Measurements from ENCODE around the gene ADORA3. TPM values are rescaled to one million over a fixed set of nuclear protein-coding genes. Genes with fewer than 3 reads are reported as not detected.
A peak's percentile ranks its signal among the peaks of the same experiment; 100 is the strongest.

ADORA3 gene
- total and polyA plus RNA-seq, 12 donors: 2.3 to 51.0 (median 18.7) TPM

- DNase-seq: no peak
- Histone ChIP-seq H3K4me1 (replicated peaks in 1 of 2) (no peaks in the 10 kb centered on the region), H3K4me3 (no peak overlapping the region), H3K36me3 (replicated peaks in 1 of 2) (no peaks in the 10 kb centered on the region), H3K9me3 (replicated peaks in 1 of 3) (no peaks in the 10 kb centered on the region), H3K27me3 (no peaks in the 10 kb centered on the region), H3K27ac (no peak overlapping the region)
- intact Hi-C loops (cut with DNase I): no loop called here
- no peak for TF ChIP-seq CTCF (IDR thresholded peaks at IDR 0.05)
- TF ChIP-seq POLR2A (IDR thresholded peaks at IDR 0.05): no peak
- 79 to 83% (median 82%) methylated on average over 4 to 6 of the region's 6 CpGs for WGBS, 4 donors
These were observed 35.1 kb upstream of the ADORA3 start for GRCh38 chr1:111538343-111539025.

- WGBS, 4 donors: 60 to 69% (median 66%) methylated on average over 14 of the region's 14 CpGs
- TF ChIP-seq POLR2A (IDR thresholded peaks at IDR 0.05): no peak
- TF ChIP-seq CTCF (IDR thresholded peaks at IDR 0.05): no peak
- DNase-seq: no peak
- peak overlapping the region in 1 of 5 donors; percentile 46 for H3K27ac ChIP-seq
- no peaks in the 10 kb centered on the region for H3K9me3 ChIP-seq (replicated peaks in 1 of 3)
- H3K4me1 ChIP-seq (replicated peaks in 1 of 2): no peaks in the 10 kb centered on the region
- intact Hi-C loops (cut with DNase I): no loop called here
- H3K4me3 ChIP-seq: no peak overlapping the region
- no peaks in the 10 kb centered on the region for H3K27me3 ChIP-seq
- no peaks in the 10 kb centered on the region for H3K36me3 ChIP-seq (replicated peaks in 1 of 2)
These were observed 32.1 kb upstream of the ADORA3 start for GRCh38 chr1:111535256-111536191.

GRCh38 chr1:111520053-111520452 lies 16.6 kb upstream of the ADORA3 start:
- Histone ChIP-seq H3K4me3 (no peak overlapping the region), H3K27ac (no peak overlapping the region), H3K9me3 (replicated peaks in 1 of 3) (no peaks in the 10 kb centered on the region), H3K27me3 (no peaks in the 10 kb centered on the region), H3K4me1 (replicated peaks in 1 of 2) (peaks cover 0 to 7% of the 10 kb centered on the region in 2 donors), H3K36me3 (replicated peaks in 1 of 2) (no peaks in the 10 kb centered on the region)
- no peak for DNase-seq
- no peak for TF ChIP-seq POLR2A (IDR thresholded peaks at IDR 0.05)
- TF ChIP-seq CTCF (IDR thresholded peaks at IDR 0.05): no peak
- intact Hi-C loops (cut with DNase I): no loop called here
- WGBS, 4 donors: 90 to 93% (median 93%) methylated on average over 3 of the region's 3 CpGs

GRCh38 chr1:111517469-111518225 lies 14.2 kb upstream of the ADORA3 start:
- Histone ChIP-seq H3K4me1 (replicated peaks in 1 of 2) (peaks cover 7 to 19% of the 10 kb centered on the region in 2 donors), H3K9me3 (replicated peaks in 1 of 3) (no peaks in the 10 kb centered on the region), H3K27ac (peak overlapping the region in 1 of 5 donors; percentile 92), H3K36me3 (replicated peaks in 1 of 2) (no peaks in the 10 kb centered on the region), H3K27me3 (no peaks in the 10 kb centered on the region), H3K4me3 (no peak overlapping the region)
- intact Hi-C loops (cut with DNase I): loop anchor here in 1 of 2 donors (10.0 kb wide), 1 partner anchor 137 kb away; no protein-coding TSS in a partner anchor
- DNase-seq: no peak
- TF ChIP-seq POLR2A (IDR thresholded peaks at IDR 0.05) (no peak), CTCF (IDR thresholded peaks at IDR 0.05) (no peak)
- WGBS, 4 donors: 83 to 94% (median 91%) methylated on average over 1 of the region's 1 CpG
